ENCODE measurements around the gene SGCA. TPM values are rescaled to one million over a fixed set of nuclear protein-coding genes. Genes with fewer than 3 reads are reported as not detected.

The SGCA gene
- polyA plus RNA-seq (2012; ENCODE audit: insufficient read depth, insufficient read length) = not detected

- no peak within 1 kb of the TSS for H3K4me3 ChIP-seq (ENCODE audit: low read length)
- DNase-seq (ENCODE audit: low read depth, low spot score) = no peak
These were observed at the start of gene SGCA for GRCh38 chr17:50165867-50166517. TSS of gene SGCA (plus strand) at chr17:50166005. CDS start at chr17:50166041, 36 bp downstream.

- DNase-seq (ENCODE audit: low read depth, low spot score) = no peak
- H3K4me3 ChIP-seq (ENCODE audit: low read length) = no peak overlapping the region
These were observed 48.4 kb upstream of the SGCA start for GRCh38 chr17:50117202-50118051.

GRCh38 chr17:50118076-50118827, 47.6 kb upstream of the SGCA start:
- no peak for DNase-seq (ENCODE audit: low read depth, low spot score)
- no peak overlapping the region for H3K4me3 ChIP-seq (ENCODE audit: low read length)

GRCh38 chr17:50118828-50119218, 47.0 kb upstream of the SGCA start:
- H3K4me3 ChIP-seq (ENCODE audit: low read length) = no peak overlapping the region
- no peak for DNase-seq (ENCODE audit: low read depth, low spot score)

- DNase-seq (ENCODE audit: low read depth, low spot score) = no peak
- no peak overlapping the region for H3K4me3 ChIP-seq (ENCODE audit: low read length)
These were observed 45.1 kb upstream of the SGCA start for GRCh38 chr17:50120475-50121253.

GRCh38 chr17:50122945-50123344, 42.9 kb upstream of the SGCA start:
- DNase-seq (ENCODE audit: low read depth, low spot score) = no peak
- no peak overlapping the region for H3K4me3 ChIP-seq (ENCODE audit: low read length)

- no peak overlapping the region for H3K4me3 ChIP-seq (ENCODE audit: low read length)
- DNase-seq (ENCODE audit: low read depth, low spot score) = no peak
These were observed 42.0 kb upstream of the SGCA start for GRCh38 chr17:50123649-50124349.

GRCh38 chr17:50125420-50125997, 40.3 kb upstream of the SGCA start:
- DNase-seq (ENCODE audit: low read depth, low spot score) = no peak
- H3K4me3 ChIP-seq (ENCODE audit: low read length) = no peak overlapping the region

GRCh38 chr17:50127697-50128361, 38.0 kb upstream of the SGCA start:
- no peak for DNase-seq (ENCODE audit: low read depth, low spot score)
- no peak overlapping the region for H3K4me3 ChIP-seq (ENCODE audit: low read length)

- no peak overlapping the region for H3K4me3 ChIP-seq (ENCODE audit: low read length)
- DNase-seq (ENCODE audit: low read depth, low spot score) = no peak
These were observed 37.1 kb upstream of the SGCA start for GRCh38 chr17:50128441-50129352.

- DNase-seq (ENCODE audit: low read depth, low spot score) = no peak
- H3K4me3 ChIP-seq (ENCODE audit: low read length) = no peak overlapping the region
These were observed 36.5 kb upstream of the SGCA start for GRCh38 chr17:50129353-50129727.

- H3K4me3 ChIP-seq (ENCODE audit: low read length) = no peak within 1 kb of the TSS
- no peak for DNase-seq (ENCODE audit: low read depth, low spot score)
These were observed 35.9 kb upstream of the SGCA start, which contains the start of gene SAMD14 for GRCh38 chr17:50129728-50130558. TSS of gene SAMD14 (minus strand) at chr17:50130160. CDS start at chr17:50124959, 5,201 bp downstream.

GRCh38 chr17:50130559-50131305, 35.1 kb upstream of the SGCA start:
- no peak for DNase-seq (ENCODE audit: low read depth, low spot score)
- H3K4me3 ChIP-seq (ENCODE audit: low read length) = no peak overlapping the region

GRCh38 chr17:50132104-50132794, 33.6 kb upstream of the SGCA start:
- no peak overlapping the region for H3K4me3 ChIP-seq (ENCODE audit: low read length)
- DNase-seq (ENCODE audit: low read depth, low spot score) = no peak
